Endothelial cell of umbilical vein (primary cell): ENCODE measurements around the gene YWHAE. TPM values are rescaled to one million over a fixed set of nuclear protein-coding genes. Genes with fewer than 3 reads are reported as not detected.

Source experiments
- BruUV-seq: library from RNA; stranded (reverse); fragments of 400-500 nt; replicated peaks from 2 replicates; lab custom pipeline; 2021; lab: Mats Ljungman, UMichigan
- CTCF ChIA-PET: fragments of 300-600, 350-600 bp; sonication (Branson Sonifier 250); formaldehyde crosslinking; loops from one replicate; lab custom pipeline; 2021; ENCODE audit warnings: antibody characterized with exemption, inconsistent platforms; lab: Charles Lee
- POLR2A ChIA-PET: fragments of 300-600, 350-600 bp; sonication (Branson Sonifier 250); formaldehyde crosslinking; loops from one replicate; lab custom pipeline; 2021; ENCODE audit warnings: antibody characterized with exemption, inconsistent platforms; lab: Charles Lee
- DNase-seq: peaks from one replicate; pipeline ENCODE4 v3.0.0-alpha.2; 2011; ENCODE audit warnings: low read depth, low spot score
- FAIRE-seq: peaks from 2 replicates; lab custom pipeline; 2011; peaks lifted over from hg19 to GRCh38; lab: Jason Lieb, UNC
- H2AFZ ChIP-seq: 2 replicates; pipeline ENCODE4 v1.6.0; 2012; ENCODE audit warnings: low read depth, low read length, control low read depth, inconsistent platforms
- H3K27ac ChIP-seq: 2 replicates; pipeline ENCODE4 v1.5.1; 2011; ENCODE audit warnings: low read depth, mild to moderate bottlenecking, control low read depth, low read length, moderate library complexity; ENCODE audit not compliant: insufficient read depth
- H3K27me3 ChIP-seq, 2 experiments: 2 replicates each; pipeline versions ENCODE4 v1.6.0 to v1.6.1; 2011; ENCODE audit warnings: low read length in 2 of 2, mixed read lengths in 1 of 2; ENCODE audit not compliant: control insufficient read depth in 2 of 2, insufficient read depth in 2 of 2
- H3K36me3 ChIP-seq, 2 experiments: 2 replicates in 1 of 2; 3 replicates in 1 of 2; pipeline ENCODE4 v1.5.1; 2011; ENCODE audit warnings: low read length in 2 of 2, mild to moderate bottlenecking in 1 of 2, moderate library complexity in 1 of 2; ENCODE audit not compliant: control insufficient read depth in 2 of 2, insufficient read depth in 2 of 2; ENCODE audit errors: extremely low read depth in 1 of 2
- H3K4me1 ChIP-seq: 3 replicates; pipeline ENCODE4 v1.5.1; 2011; ENCODE audit warnings: mild to moderate bottlenecking, low read length; ENCODE audit not compliant: control insufficient read depth, insufficient read depth; ENCODE audit errors: extremely low read depth
- H3K4me2 ChIP-seq: 2 replicates; pipeline ENCODE4 v1.6.1; 2011; ENCODE audit warnings: low read length, control low read depth, mixed read lengths; ENCODE audit not compliant: insufficient read depth
- H3K4me3 ChIP-seq, 3 experiments: fragments of 200-600 bp in 1 of 3; sonication (generic), shearing (Covaris generic) in 1 of 3; replicated peaks in 1 of 3; 2 replicates each; pipeline ENCODE4 v1.5.1; 2011 to 2016; ENCODE audit warnings: control low read depth in 3 of 3, low read length in 3 of 3, mild to moderate bottlenecking in 2 of 3, inconsistent platforms in 1 of 3, low read depth in 1 of 3, moderate library complexity in 1 of 3; ENCODE audit not compliant: insufficient read depth in 1 of 3
- H3K79me2 ChIP-seq: 2 replicates; pipeline ENCODE4 v1.6.0; 2012; ENCODE audit warnings: low read length, inconsistent platforms; ENCODE audit not compliant: control insufficient read depth, insufficient read depth
- H3K9ac ChIP-seq: replicated peaks from 2 replicates; pipeline ENCODE3; 2011; ENCODE audit warnings: low read length, control low read depth; ENCODE audit not compliant: insufficient read depth; ENCODE audit errors: extremely low read depth
- H3K9me1 ChIP-seq: replicated peaks from 3 replicates; pipeline ENCODE4 v1.6.0; 2011; ENCODE audit warnings: mild to moderate bottlenecking, low read length; ENCODE audit not compliant: control insufficient read depth, insufficient read depth; ENCODE audit errors: extremely low read depth
- H3K9me3 ChIP-seq: replicated peaks from 2 replicates; pipeline ENCODE4 v1.5.1; 2012; ENCODE audit warnings: low read length, inconsistent platforms; ENCODE audit not compliant: control insufficient read depth, insufficient read depth
- H4K20me1 ChIP-seq: replicated peaks from 2 replicates; pipeline ENCODE3; 2011; ENCODE audit warnings: mild to moderate bottlenecking, low read length; ENCODE audit not compliant: control insufficient read depth, insufficient read depth; ENCODE audit errors: extremely low read depth
- CTCF ChIP-seq, 2 donors: IDR thresholded peaks; 1 replicate in 1 of 2; 2 replicates in 1 of 2; pipeline ENCODE4 v1.5.1; 2011; ENCODE audit warnings: low read length in 2 of 2, mild to moderate bottlenecking in 2 of 2, moderate library complexity in 2 of 2, control low read depth in 1 of 2, inconsistent platforms in 1 of 2, low read depth in 1 of 2; ENCODE audit not compliant: insufficient read depth in 1 of 2; ENCODE audit errors: extremely low read depth in 1 of 2
- EZH2 ChIP-seq: IDR thresholded peaks from 2 replicates; pipeline ENCODE4 v1.6.1; 2012; ENCODE audit warnings: borderline replicate concordance, low read depth, mild to moderate bottlenecking, moderate library complexity, low read length, inconsistent platforms; ENCODE audit not compliant: severe bottlenecking
- FOS ChIP-seq: IDR thresholded peaks from 2 replicates; pipeline ENCODE4 v1.6.1; 2011; ENCODE audit warnings: mild to moderate bottlenecking, low read length, moderate library complexity, borderline replicate concordance; ENCODE audit not compliant: insufficient read depth
- GATA2 ChIP-seq: IDR thresholded peaks from 2 replicates; pipeline ENCODE4 v1.7.0; 2011; ENCODE audit warnings: low read depth, mild to moderate bottlenecking, moderate library complexity, mixed read lengths, low read length; ENCODE audit not compliant: insufficient read length, insufficient read depth
- JUN ChIP-seq: IDR thresholded peaks from 2 replicates; pipeline ENCODE4 v1.6.1; 2011; ENCODE audit warnings: borderline replicate concordance, low read depth; ENCODE audit not compliant: insufficient read length, insufficient read depth
- MYC ChIP-seq: IDR thresholded peaks from one replicate; pipeline ENCODE4 v1.6.1; 2011; ENCODE audit warnings: mild to moderate bottlenecking, low read depth, low read length
- POLR2A ChIP-seq: IDR thresholded peaks from 2 replicates; pipeline ENCODE4 v1.6.1; 2012; ENCODE audit warnings: low read depth, mild to moderate bottlenecking, control low read depth, low read length
- POLR2AphosphoS5 ChIP-seq: IDR thresholded peaks from 2 replicates; pipeline ENCODE4 v1.6.1; 2012; ENCODE audit warnings: low read depth, mild to moderate bottlenecking, control low read depth, low read length, moderate library complexity; ENCODE audit not compliant: insufficient read depth
- dilution Hi-C: fragments of 300-500 bp; cut with MboI; formaldehyde crosslinking; loops from one replicate; pipeline ENCODE4 v1.15.0; 2019; ENCODE audit warnings: low sequenced_read_pairs; ENCODE audit not compliant: extremely low pct_ligation_motif_present
- intact Hi-C: fragments of 100-400 bp; cut with micrococcal nuclease; formaldehyde crosslinking; loops from one replicate; pipeline ENCODE4 v1.10.0; 2022
- polyA plus RNA-seq, 4 experiments: library from polyadenylated mRNA; depleted of rRNA in 3 of 4; stranded (reverse) in 3 of 4; unstranded in 1 of 4; fragments of >200 nt; gene quantifications; 2 replicates each; pipeline versions ENCODE4 v1.2.1 to v1.2.3, GENCODE V29; 2011 to 2012; ENCODE audit warnings: missing spikeins in 1 of 4
- total RNA-seq: library from RNA; stranded (reverse); gene quantifications from 2 replicates; pipeline ENCODE4 v1.2.3, GENCODE V29; 2021
- TF ChIP-seq, protein P1 (sequence below): IDR thresholded peaks from 2 replicates; pipeline ENCODE4 v1.6.1; 2011; ENCODE audit not compliant: insufficient read depth, insufficient read length

Gene YWHAE
- total and polyA plus RNA-seq, 2 donors (not counting 3 experiments of a cell fraction or from before 2014, with no cell fraction given), result 396 to 819 TPM

- Histone ChIP-seq H3K4me3 (no peak overlapping the region), H2AFZ (no peak overlapping the region), H3K9ac (no peak overlapping the region), H4K20me1 (peaks cover 7% of the 10 kb centered on the region), H3K9me3 (no peaks in the 10 kb centered on the region), H3K79me2 (peaks cover 95% of the 10 kb centered on the region), H3K27ac (no peak overlapping the region), H3K36me3 (peaks cover 0 to 2% of the 10 kb centered on the region in 2 experiments), H3K9me1 (no peaks in the 10 kb centered on the region), H3K27me3 (no peaks in the 10 kb centered on the region), H3K4me2 (no peak overlapping the region), H3K4me1 (peaks cover 18% of the 10 kb centered on the region)
- BruUV-seq, result no TSS peak
- TF ChIP-seq POLR2AphosphoS5, result no peak
- TF ChIP-seq, protein P1, sequence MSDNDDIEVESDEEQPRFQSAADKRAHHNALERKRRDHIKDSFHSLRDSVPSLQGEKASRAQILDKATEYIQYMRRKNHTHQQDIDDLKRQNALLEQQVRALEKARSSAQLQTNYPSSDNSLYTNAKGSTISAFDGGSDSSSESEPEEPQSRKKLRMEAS, result no peak
- no peak for TF ChIP-seq GATA2
- TF ChIP-seq POLR2A, result no peak
- TF ChIP-seq EZH2, result no peak
- no peak for TF ChIP-seq MYC
- TF ChIP-seq CTCF (IDR thresholded peaks at IDR 0.05; ENCODE audit: extremely low read depth in 1 of 2, insufficient read depth in 1 of 2, low read depth in 1 of 2, low read length in 2 of 2), result no peak
- no peak for TF ChIP-seq FOS
- no peak for TF ChIP-seq JUN
- intact Hi-C loops (no loop called here), dilution Hi-C loops (no loop called here)
- DNase-seq (no peak), FAIRE-seq (no peak)
- CTCF ChIA-PET, result interaction anchor here (2.0 kb wide), 1 partner anchor 84 kb away, joined by 10 read pairs; no protein-coding TSS in a partner anchor
- POLR2A ChIA-PET, result no interaction called here
These were observed 49.5 kb upstream of the YWHAE start for GRCh38 chr17:1449412-1449967.
